Psoas muscle (tissue), 8 donors: ENCODE results near the gene RSKR. TPM values are rescaled to one million over a fixed set of nuclear protein-coding genes. Genes with fewer than 3 reads are reported as not detected.

ENCODE experiments used
- ATAC-seq, 4 donors: fragments of 200-7000 bp; cut with Tn5 transposase; one replicate each; pipeline ENCODE4 v1.9.1; 2020; ENCODE audit warnings: moderate library complexity in 3 of 4, mild to moderate bottlenecking in 2 of 4
- DNase-seq, 2 donors: peaks; one replicate each; pipeline ENCODE4 v3.0.0-alpha.2; 2020
- H3K27ac ChIP-seq: fragments of 200-600 bp; one replicate; pipeline ENCODE4 v1.8.0; 2022
- H3K27me3 ChIP-seq, 3 donors: fragments of 200-600 bp in 1 of 3; one replicate each; pipeline versions ENCODE4 v1.6.1 to v1.8.0; 2013 to 2022; ENCODE audit warnings: low read length in 2 of 3, mild to moderate bottlenecking in 2 of 3, moderate library complexity in 1 of 3; ENCODE audit not compliant: insufficient read depth in 3 of 3
- H3K36me3 ChIP-seq, 2 donors: fragments of 200-600 bp in 1 of 2; one replicate each; pipeline versions ENCODE4 v1.6.1 to v1.8.0; 2013 to 2022; ENCODE audit warnings: low read depth in 1 of 2, mild to moderate bottlenecking in 1 of 2, moderate library complexity in 1 of 2; ENCODE audit not compliant: insufficient read depth in 1 of 2
- H3K4me1 ChIP-seq: fragments of 200-600 bp; one replicate; pipeline ENCODE4 v1.8.0; 2022
- H3K4me3 ChIP-seq: fragments of 200-600 bp; one replicate; pipeline ENCODE4 v1.8.0; 2022; ENCODE audit warnings: mild to moderate bottlenecking
- H3K9me3 ChIP-seq: fragments of 200-600 bp; one replicate; pipeline ENCODE4 v1.8.0; 2022
- WGBS, 3 donors: extraction: QIAGEN DNeasy Blood & Tissue Kit; methylation state at CpG; one replicate each; pipeline versions ENCODE4 v1.1.6 to v1.1.7; 2013; 5-methylcytosine and 5-hydroxymethylcytosine counted together
- intact Hi-C, 2 donors: fragments of 100-400 bp; cut with DNase I; formaldehyde crosslinking; loops; one replicate each; pipeline versions ENCODE4 v1.11.0 to v1.14.2; 2022
- polyA plus RNA-seq, 3 donors: library from polyadenylated mRNA; stranded (reverse); fragments of 200-250 nt; gene quantifications; one replicate each; pipeline ENCODE4 v1.2.3, GENCODE V29; 2013
- total RNA-seq, 4 donors: library from RNA; stranded (reverse); fragmentation: NEBNext Ultra II Directional in 2 of 4; extraction: Animal tissue kit (Norgen Biotek cat#: 25700) in 2 of 4; gene quantifications; one replicate each; pipeline versions ENCODE4 v1.2.1 to v1.2.4, GENCODE V29; 2021 to 2023
- TF ChIP-seq, protein P1 (sequence below): fragments of 200-600 bp; IDR thresholded peaks from one replicate; pipeline ENCODE4 v1.8.0; 2022; ENCODE audit warnings: antibody characterized with exemption
- donor health status: healthy with polysubstance abuse.
- donor health status: DM: no; HTN: no; CAD: no; lungs with moderate emphysema.
- donor health status: Bipolar disorder and iron deficiency.
- donor health status: healthy.
- donor health status: DM: yes; HTN: yes; CAD: no.
- donor health status: DM: no; HTN: no; CAD: no.
- donor health status: DM: no; HTN: no; CAD: no.
- donor health status: DM: yes; HTN: yes; CAD: no.

The RSKR gene
- total and polyA plus RNA-seq, 7 donors: 2.0 to 7.6 (median 4.3) TPM

DNA sequence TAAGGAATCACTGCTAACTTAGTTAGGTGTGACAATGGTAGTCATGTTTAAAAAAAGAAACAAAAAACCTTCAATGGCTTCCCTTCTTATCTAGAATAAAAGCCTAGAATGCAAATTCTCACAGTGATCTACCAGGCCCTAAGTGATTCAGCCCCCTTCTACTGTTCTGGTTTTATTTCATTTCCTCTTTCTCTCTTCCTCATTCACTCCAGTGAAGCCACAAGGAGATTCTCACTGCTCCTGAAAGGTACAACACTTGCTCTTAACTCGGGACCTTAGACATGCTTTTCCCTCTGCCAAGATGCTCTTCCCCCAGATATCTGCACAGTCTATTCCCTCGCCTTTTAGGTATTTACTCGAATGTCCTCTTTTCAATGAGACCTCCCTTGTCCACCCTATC is 46.4 kb downstream of the RSKR start:
- DNase-seq: no peak
- intact Hi-C loops: no loop called here
- no peak for ATAC-seq
- Histone ChIP-seq H3K9me3 (no peaks in the 10 kb centered on the region), H3K27me3 (no peaks in the 10 kb centered on the region), H3K4me1 (peaks cover 18% of the 10 kb centered on the region), H3K27ac (no peak overlapping the region), H3K36me3 (peaks cover 2 to 52% of the 10 kb centered on the region in 2 donors), H3K4me3 (no peak overlapping the region)
- 84 to 90% (median 85%) methylated on average over 3 of the region's 3 CpGs for WGBS, 3 donors
- TF ChIP-seq, protein P1, sequence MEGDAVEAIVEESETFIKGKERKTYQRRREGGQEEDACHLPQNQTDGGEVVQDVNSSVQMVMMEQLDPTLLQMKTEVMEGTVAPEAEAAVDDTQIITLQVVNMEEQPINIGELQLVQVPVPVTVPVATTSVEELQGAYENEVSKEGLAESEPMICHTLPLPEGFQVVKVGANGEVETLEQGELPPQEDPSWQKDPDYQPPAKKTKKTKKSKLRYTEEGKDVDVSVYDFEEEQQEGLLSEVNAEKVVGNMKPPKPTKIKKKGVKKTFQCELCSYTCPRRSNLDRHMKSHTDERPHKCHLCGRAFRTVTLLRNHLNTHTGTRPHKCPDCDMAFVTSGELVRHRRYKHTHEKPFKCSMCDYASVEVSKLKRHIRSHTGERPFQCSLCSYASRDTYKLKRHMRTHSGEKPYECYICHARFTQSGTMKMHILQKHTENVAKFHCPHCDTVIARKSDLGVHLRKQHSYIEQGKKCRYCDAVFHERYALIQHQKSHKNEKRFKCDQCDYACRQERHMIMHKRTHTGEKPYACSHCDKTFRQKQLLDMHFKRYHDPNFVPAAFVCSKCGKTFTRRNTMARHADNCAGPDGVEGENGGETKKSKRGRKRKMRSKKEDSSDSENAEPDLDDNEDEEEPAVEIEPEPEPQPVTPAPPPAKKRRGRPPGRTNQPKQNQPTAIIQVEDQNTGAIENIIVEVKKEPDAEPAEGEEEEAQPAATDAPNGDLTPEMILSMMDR: no peak

DNA sequence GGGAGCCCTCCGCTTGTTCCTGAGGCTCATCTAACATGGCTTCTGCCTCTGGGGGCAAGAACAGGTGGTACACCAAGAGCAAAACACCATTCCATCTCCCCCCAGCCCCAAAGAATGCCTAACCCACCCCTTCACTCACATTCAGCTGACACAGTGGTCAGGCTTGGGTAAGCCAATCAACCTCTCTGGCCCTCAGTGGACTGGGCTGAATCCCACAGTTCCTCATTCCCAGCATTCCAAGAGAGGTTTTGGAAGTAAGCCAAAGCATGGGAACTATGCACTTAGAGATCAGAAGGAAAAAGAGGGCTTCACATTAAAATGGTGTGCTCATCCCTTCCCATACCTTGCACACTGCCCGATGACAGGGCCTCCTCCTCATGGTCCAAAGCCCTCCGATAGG is 50.5 kb downstream of the RSKR start:
- no peak for DNase-seq
- Histone ChIP-seq H3K4me1 (no peaks in the 10 kb centered on the region), H3K27me3 (no peaks in the 10 kb centered on the region), H3K36me3 (peaks cover 2 to 85% of the 10 kb centered on the region in 2 donors), H3K4me3 (no peak overlapping the region), H3K27ac (no peak overlapping the region), H3K9me3 (no peaks in the 10 kb centered on the region)
- intact Hi-C loops: no loop called here
- TF ChIP-seq, protein P1: no peak
- ATAC-seq: no peak
- WGBS, 3 donors: 83 to 87% (median 87%) methylated on average over 3 of the region's 3 CpGs

Other genes starting within 250 kb of the RSKR start
- not detected for gene SEBOX, start 249.0 kb downstream of the RSKR start, total RNA-seq
- not detected for gene SEBOX, start 249.0 kb downstream of the RSKR start, polyA plus RNA-seq
- gene VTN, start 243.9 kb downstream of the RSKR start, total RNA-seq: 1 to 10 TPM in 1 of 4 donors, under 1 TPM in 1, not detected in 2; 0.24 to 1.2 TPM
- under 1 TPM; 0.06 to 0.18 (median 0.12) TPM for gene VTN, start 243.9 kb downstream of the RSKR start, polyA plus RNA-seq
- 1 to 10 TPM; 1.8 to 2.2 (median 1.9) TPM for gene SARM1, start 242.5 kb downstream of the RSKR start, total RNA-seq
- under 1 TPM; 0.77 to 0.91 (median 0.82) TPM for gene SARM1, start 242.5 kb downstream of the RSKR start, polyA plus RNA-seq
- 1 to 10 TPM; 2.7 to 4.2 (median 2.8) TPM for gene SLC46A1, start 208.0 kb downstream of the RSKR start, total RNA-seq
- gene SLC46A1, start 208.0 kb downstream of the RSKR start, polyA plus RNA-seq: 1 to 10 TPM; 1.1 to 2.5 (median 1.4) TPM
- gene SLC13A2, start 140.5 kb downstream of the RSKR start, total RNA-seq: not detected
- under 1 TPM in 1 of 3 donors, not detected in 2; 0.21 TPM for gene SLC13A2, start 140.5 kb downstream of the RSKR start, polyA plus RNA-seq
- not detected for gene FOXN1, start 107.8 kb downstream of the RSKR start, total RNA-seq
- gene FOXN1, start 107.8 kb downstream of the RSKR start, polyA plus RNA-seq: not detected
- gene UNC119, start 61.6 kb downstream of the RSKR start, total RNA-seq: 1 to 10 TPM; 2.0 to 7.8 (median 4.5) TPM
- 1 to 10 TPM; 1.9 to 2.6 (median 2.2) TPM for gene UNC119, start 61.6 kb downstream of the RSKR start, polyA plus RNA-seq
- 10 to 100 TPM; 30.5 to 44.9 (median 33.4) TPM for gene PIGS, start 42.7 kb downstream of the RSKR start, total RNA-seq
- gene PIGS, start 42.7 kb downstream of the RSKR start, polyA plus RNA-seq: 10 to 100 TPM; 16.7 to 37.1 (median 26.4) TPM
- gene ALDOC, start 37.3 kb downstream of the RSKR start, total RNA-seq: 1 to 10 TPM; 1.3 to 2.9 (median 2.0) TPM
- 1 to 10 TPM; 1.2 to 2.4 (median 1.7) TPM for gene ALDOC, start 37.3 kb downstream of the RSKR start, polyA plus RNA-seq
- 1 to 10 TPM in 3 of 4 donors, under 1 TPM in 1; 0.71 to 1.5 (median 1.3) TPM for gene SPAG5, start 15.2 kb downstream of the RSKR start, total RNA-seq
- 1 to 10 TPM in 1 of 3 donors, under 1 TPM in 2; 0.15 to 2.4 (median 0.40) TPM for gene SPAG5, start 15.2 kb downstream of the RSKR start, polyA plus RNA-seq
- 100 to 1,000 TPM in 1 of 4 donors, 10 to 100 TPM in 3; 69.0 to 100 (median 96.0) TPM for gene BLTP2, start 31.0 kb upstream of the RSKR start, total RNA-seq
- gene BLTP2, start 31.0 kb upstream of the RSKR start, polyA plus RNA-seq: 10 to 100 TPM; 23.6 to 71.0 (median 34.5) TPM
- 10 to 100 TPM; 23.6 to 28.0 (median 26.7) TPM for gene SDF2, start 47.7 kb upstream of the RSKR start, total RNA-seq
- gene SDF2, start 47.7 kb upstream of the RSKR start, polyA plus RNA-seq: 10 to 100 TPM; 20.9 to 72.0 (median 43.2) TPM
- 10 to 100 TPM; 66.1 to 77.4 (median 69.8) TPM for gene SUPT6H, start 48.0 kb upstream of the RSKR start, total RNA-seq
- 10 to 100 TPM; 28.6 to 70.7 (median 34.8) TPM for gene SUPT6H, start 48.0 kb upstream of the RSKR start, polyA plus RNA-seq
- 1 to 10 TPM in 1 of 4 donors, under 1 TPM in 3; 0.21 to 1.1 (median 0.32) TPM for gene PROCA1, start 97.7 kb upstream of the RSKR start, total RNA-seq
- gene PROCA1, start 97.7 kb upstream of the RSKR start, polyA plus RNA-seq: under 1 TPM; 0.32 to 0.51 (median 0.36) TPM
- 10 to 100 TPM in 1 of 4 donors, 1 to 10 TPM in 3; 7.8 to 12.2 (median 9.1) TPM for gene RAB34, start 103.7 kb upstream of the RSKR start, total RNA-seq
- 10 to 100 TPM in 2 of 3 donors, 1 to 10 TPM in 1; 9.1 to 21.0 (median 10.6) TPM for gene RAB34, start 103.7 kb upstream of the RSKR start, polyA plus RNA-seq
- gene RPL23A, start 105.8 kb upstream of the RSKR start, total RNA-seq: 1,000 to 10,000 TPM in 2 of 4 donors, 100 to 1,000 TPM in 2; 978 to 1,214 (median 1,068) TPM
- 1,000 to 10,000 TPM in 2 of 3 donors, 100 to 1,000 TPM in 1; 883 to 1,789 (median 1,153) TPM for gene RPL23A, start 105.8 kb upstream of the RSKR start, polyA plus RNA-seq
- 1 to 10 TPM in 1 of 4 donors, under 1 TPM in 2, not detected in 1; 0.77 to 1.9 (median 0.88) TPM for gene TLCD1, start 112.0 kb upstream of the RSKR start, total RNA-seq
- 1 to 10 TPM in 2 of 3 donors, under 1 TPM in 1; 0.68 to 2.4 (median 1.3) TPM for gene TLCD1, start 112.0 kb upstream of the RSKR start, polyA plus RNA-seq
- gene NEK8, start 114.6 kb upstream of the RSKR start, total RNA-seq: 1 to 10 TPM in 2 of 4 donors, under 1 TPM in 2; 0.60 to 1.5 (median 0.92) TPM
- 1 to 10 TPM in 1 of 3 donors, under 1 TPM in 2; 0.21 to 1.1 (median 0.80) TPM for gene NEK8, start 114.6 kb upstream of the RSKR start, polyA plus RNA-seq
- gene TRAF4, start 129.8 kb upstream of the RSKR start, total RNA-seq: 1 to 10 TPM; 1.4 to 6.7 (median 2.3) TPM
- gene TRAF4, start 129.8 kb upstream of the RSKR start, polyA plus RNA-seq: 1 to 10 TPM; 1.6 to 3.3 (median 2.1) TPM
- 10 to 100 TPM; 25.3 to 52.9 (median 36.0) TPM for gene FAM222B, start 228.6 kb upstream of the RSKR start, total RNA-seq
- gene FAM222B, start 228.6 kb upstream of the RSKR start, polyA plus RNA-seq: 10 to 100 TPM; 22.4 to 66.2 (median 32.2) TPM
- 10 to 100 TPM; 38.3 to 45.6 (median 43.4) TPM for gene ERAL1, start 240.8 kb upstream of the RSKR start, total RNA-seq
- gene ERAL1, start 240.8 kb upstream of the RSKR start, polyA plus RNA-seq: 10 to 100 TPM; 41.0 to 98.5 (median 58.8) TPM